Esophagus squamous epithelium (tissue), 5 donors: ENCODE data around the gene SLC6A17. TPM values are rescaled to one million over a fixed set of nuclear protein-coding genes. Genes with fewer than 3 reads are reported as not detected.

Experiments
- DNase-seq: peaks from one replicate; lab custom pipeline; 2025; lab: John Stamatoyannopoulos, UW
- H3K27ac ChIP-seq, 4 donors: fragments of 200-600 bp; sonication (generic); one replicate each; pipeline ENCODE4 v1.5.1; 2016 to 2019; ENCODE audit warnings: mild to moderate bottlenecking in 1 of 4
- H3K27me3 ChIP-seq, 4 donors: fragments of 200-600 bp; sonication (generic); 1 replicate in 3 of 4; 2 replicates in 1 of 4; pipeline versions ENCODE4 v1.5.1 to v1.6.0; 2017 to 2021; ENCODE audit warnings: antibody characterized with exemption in 1 of 4
- H3K36me3 ChIP-seq, 3 donors: fragments of 200-600 bp; sonication (generic); one replicate each; pipeline ENCODE4 v1.5.1; 2016 to 2019
- H3K4me1 ChIP-seq, 3 donors: fragments of 200-600 bp; sonication (generic); one replicate each; pipeline ENCODE4 v1.5.1; 2017 to 2019
- H3K4me3 ChIP-seq, 4 donors: fragments of 200-600 bp; sonication (generic); 1 replicate in 3 of 4; 2 replicates in 1 of 4; pipeline ENCODE4 v1.5.1; 2016 to 2019; ENCODE audit warnings: mild to moderate bottlenecking in 2 of 4, moderate library complexity in 1 of 4
- H3K9me3 ChIP-seq, 3 donors: fragments of 200-600 bp; sonication (generic); one replicate each; pipeline ENCODE4 v1.5.1; 2016 to 2019
- POLR2A ChIP-seq, 4 donors: fragments of 450-650 bp; IDR thresholded peaks; one replicate each; pipeline ENCODE4 v1.6.1; 2017; ENCODE audit warnings: antibody characterized with exemption in 4 of 4, mild to moderate bottlenecking in 4 of 4, moderate library complexity in 3 of 4
- WGBS, 2 donors: methylation state at CpG; one replicate each; pipeline ENCODE4 v1.1.5; 2018; 5-methylcytosine and 5-hydroxymethylcytosine counted together
- intact Hi-C: fragments of 100-400 bp; cut with DNase I; formaldehyde crosslinking; loops from one replicate; pipeline ENCODE4 v1.15.0; 2022
- total RNA-seq, 4 donors: library from RNA; depleted of rRNA; stranded (reverse); fragments of >200 nt; gene quantifications; one replicate each; pipeline ENCODE4 v1.1.0, GENCODE V29; 2016
- TF ChIP-seq, protein P1 (sequence below), 6 experiments: fragments of 450-650 bp in 4 of 6; fragments of 200-600 bp in 2 of 6; sonication (generic) in 2 of 6; IDR thresholded peaks; one replicate each; pipeline ENCODE4 v1.5.1; 2016 to 2019; ENCODE audit warnings: antibody characterized with exemption in 6 of 6, mild to moderate bottlenecking in 4 of 6, moderate library complexity in 4 of 6
- donor health status: DM: yes; HTN: yes; CAD: no.

The SLC6A17 gene
- total RNA-seq, 4 donors from 2014 or later, result 0.11 to 0.29 (median 0.23) TPM

DNA sequence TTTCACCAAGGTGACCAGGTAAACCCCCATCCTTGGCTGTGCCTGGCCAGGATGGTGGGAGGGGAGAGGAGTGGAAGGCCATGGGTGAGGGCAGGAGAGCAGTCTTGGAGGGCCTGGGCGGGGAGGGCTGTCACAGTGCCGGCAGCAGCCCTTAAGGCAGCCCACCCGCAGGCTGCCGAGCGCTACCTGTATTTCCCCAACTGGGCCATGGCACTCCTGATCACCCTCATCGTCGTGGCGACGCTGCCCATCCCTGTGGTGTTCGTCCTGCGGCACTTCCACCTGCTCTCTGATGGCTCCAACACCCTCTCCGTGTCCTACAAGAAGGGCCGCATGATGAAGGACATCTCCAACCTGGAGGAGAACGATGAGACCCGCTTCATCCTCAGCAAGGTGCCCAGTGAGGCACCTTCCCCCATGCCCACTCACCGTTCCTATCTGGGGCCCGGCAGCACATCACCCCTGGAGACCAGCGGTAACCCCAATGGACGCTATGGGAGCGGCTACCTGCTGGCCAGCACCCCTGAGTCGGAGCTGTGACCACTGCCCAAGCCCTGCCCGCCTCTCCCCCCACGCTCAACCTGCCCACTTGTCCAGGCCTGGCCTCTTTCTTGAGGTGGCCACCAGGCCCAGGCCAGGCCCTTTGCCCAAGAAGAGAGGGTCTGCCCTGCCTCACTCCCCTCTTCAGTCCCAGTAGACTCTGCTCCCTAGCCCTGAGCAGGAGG, 47.8 kb downstream of the SLC6A17 start:
- DNase-seq, result no peak
- intact Hi-C loops, result no loop called here
- no peak for TF ChIP-seq POLR2A (IDR thresholded peaks at IDR 0.05)
- TF ChIP-seq, protein P1, sequence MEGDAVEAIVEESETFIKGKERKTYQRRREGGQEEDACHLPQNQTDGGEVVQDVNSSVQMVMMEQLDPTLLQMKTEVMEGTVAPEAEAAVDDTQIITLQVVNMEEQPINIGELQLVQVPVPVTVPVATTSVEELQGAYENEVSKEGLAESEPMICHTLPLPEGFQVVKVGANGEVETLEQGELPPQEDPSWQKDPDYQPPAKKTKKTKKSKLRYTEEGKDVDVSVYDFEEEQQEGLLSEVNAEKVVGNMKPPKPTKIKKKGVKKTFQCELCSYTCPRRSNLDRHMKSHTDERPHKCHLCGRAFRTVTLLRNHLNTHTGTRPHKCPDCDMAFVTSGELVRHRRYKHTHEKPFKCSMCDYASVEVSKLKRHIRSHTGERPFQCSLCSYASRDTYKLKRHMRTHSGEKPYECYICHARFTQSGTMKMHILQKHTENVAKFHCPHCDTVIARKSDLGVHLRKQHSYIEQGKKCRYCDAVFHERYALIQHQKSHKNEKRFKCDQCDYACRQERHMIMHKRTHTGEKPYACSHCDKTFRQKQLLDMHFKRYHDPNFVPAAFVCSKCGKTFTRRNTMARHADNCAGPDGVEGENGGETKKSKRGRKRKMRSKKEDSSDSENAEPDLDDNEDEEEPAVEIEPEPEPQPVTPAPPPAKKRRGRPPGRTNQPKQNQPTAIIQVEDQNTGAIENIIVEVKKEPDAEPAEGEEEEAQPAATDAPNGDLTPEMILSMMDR (IDR thresholded peaks at IDR 0.05), result no peak
- no peak overlapping the region for H3K27ac ChIP-seq
- H3K36me3 ChIP-seq, result no peaks in the 10 kb centered on the region
- peaks cover 0 to 3% (median 0%) of the 10 kb centered on the region in 3 donors for H3K4me1 ChIP-seq
- 82 to 95% methylated on average over 8 to 15 of the region's 23 CpGs for WGBS, 2 donors
- H3K4me3 ChIP-seq, result no peak overlapping the region
- no peaks in the 10 kb centered on the region for H3K27me3 ChIP-seq
- H3K9me3 ChIP-seq, result no peaks in the 10 kb centered on the region

DNA sequence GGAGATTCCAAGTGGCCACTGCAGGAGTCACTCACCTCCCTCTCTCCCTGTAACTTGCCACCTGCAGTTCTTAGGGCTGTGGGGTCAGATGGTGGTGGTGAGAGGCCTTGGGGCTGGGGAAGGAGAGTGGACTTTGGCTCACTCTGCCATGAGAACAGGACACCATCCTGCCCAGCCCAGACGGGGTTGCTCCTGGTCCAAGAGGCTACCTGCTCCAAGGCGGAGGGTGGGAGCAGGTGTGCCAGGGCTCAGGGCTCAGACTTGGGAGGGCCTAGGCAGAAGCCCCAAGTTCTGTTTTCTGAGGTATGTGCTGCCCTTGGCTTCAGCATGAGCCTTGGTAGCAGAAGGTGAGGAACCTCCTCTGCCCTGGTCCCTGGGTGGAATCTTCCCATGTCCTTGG, 48.5 kb downstream of the SLC6A17 start:
- Histone ChIP-seq H3K27ac (no peak overlapping the region), H3K27me3 (no peaks in the 10 kb centered on the region), H3K4me1 (peaks cover 0 to 7% (median 0%) of the 10 kb centered on the region in 3 donors), H3K9me3 (no peaks in the 10 kb centered on the region), H3K4me3 (no peak overlapping the region), H3K36me3 (no peaks in the 10 kb centered on the region)
- no CpG with 5 or more reads among the region's 2 CpGs for WGBS, 2 donors
- TF ChIP-seq, protein P1 (IDR thresholded peaks at IDR 0.05), result no peak
- no peak for TF ChIP-seq POLR2A (IDR thresholded peaks at IDR 0.05)
- no peak for DNase-seq
- intact Hi-C loops, result no loop called here

DNA sequence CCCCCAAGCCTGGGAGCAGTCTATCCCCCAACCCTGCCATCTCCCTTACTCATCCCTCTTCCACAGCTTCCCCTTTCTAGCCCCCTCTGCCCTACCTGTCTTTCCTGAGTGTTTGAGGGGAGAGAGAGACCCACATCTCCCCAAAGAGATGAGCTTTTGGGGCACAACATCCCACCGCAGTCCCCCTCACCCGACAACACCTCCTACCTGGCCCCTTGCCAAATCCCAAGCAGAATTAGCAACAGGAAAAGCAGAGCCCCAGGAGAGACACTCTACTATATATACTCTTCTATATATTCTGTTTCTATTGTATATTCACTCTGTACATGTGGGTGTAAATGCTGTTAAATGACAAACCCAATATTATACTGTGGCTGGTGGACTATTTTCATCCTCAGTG, 49.9 kb downstream of the SLC6A17 start:
- TF ChIP-seq, protein P1 (IDR thresholded peaks at IDR 0.05), result no peak
- TF ChIP-seq POLR2A (IDR thresholded peaks at IDR 0.05), result no peak
- intact Hi-C loops, result loop anchor here (5.0 kb wide), 1 partner anchor 257 kb away; no protein-coding TSS in a partner anchor
- H3K36me3 ChIP-seq, result no peaks in the 10 kb centered on the region

DNA sequence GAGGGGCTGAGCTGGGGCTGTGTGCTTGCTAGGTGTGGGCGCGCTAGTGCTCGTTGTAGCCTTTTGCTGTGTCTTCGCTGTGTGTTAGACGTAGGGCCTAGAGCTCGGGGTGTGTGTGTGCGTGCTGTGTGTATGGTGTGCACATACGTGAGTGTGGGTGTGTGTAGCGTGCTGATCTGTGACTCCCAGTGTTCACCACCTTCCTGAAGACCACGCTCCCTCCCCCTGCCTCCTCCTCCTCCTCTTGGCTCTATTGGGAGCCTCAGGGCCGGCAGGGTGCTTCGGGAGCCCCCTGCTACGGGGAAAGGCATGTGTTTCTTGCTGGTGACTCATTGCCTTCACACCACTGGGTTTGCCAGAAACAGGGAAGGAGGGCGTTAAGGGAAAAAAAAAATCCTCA, 50.4 kb downstream of the SLC6A17 start:
- no peak for TF ChIP-seq POLR2A (IDR thresholded peaks at IDR 0.05)
- TF ChIP-seq, protein P1 (IDR thresholded peaks at IDR 0.05), result no peak
- no peaks in the 10 kb centered on the region for H3K9me3 ChIP-seq
- no peaks in the 10 kb centered on the region for H3K36me3 ChIP-seq
- intact Hi-C loops, result loop anchor here (5.0 kb wide), 1 partner anchor 257 kb away; no protein-coding TSS in a partner anchor
- H3K27me3 ChIP-seq, result no peaks in the 10 kb centered on the region
- peaks cover 0 to 7% (median 0%) of the 10 kb centered on the region in 3 donors for H3K4me1 ChIP-seq
- 59 to 77% methylated on average over 6 to 11 of the region's 14 CpGs for WGBS, 2 donors
- no peak for DNase-seq
- no peak overlapping the region for H3K4me3 ChIP-seq
- no peak overlapping the region for H3K27ac ChIP-seq

More for the DNA sequence above, 49.9 kb downstream of the SLC6A17 start:
- DNase-seq, result no peak
- no peak overlapping the region for H3K27ac ChIP-seq
- H3K27me3 ChIP-seq, result no peaks in the 10 kb centered on the region
- peaks cover 0 to 7% (median 0%) of the 10 kb centered on the region in 3 donors for H3K4me1 ChIP-seq
- WGBS, 2 donors, result 36 to 39% methylated on average over 2 of the region's 2 CpGs
- no peak overlapping the region for H3K4me3 ChIP-seq
- no peaks in the 10 kb centered on the region for H3K9me3 ChIP-seq

DNA sequence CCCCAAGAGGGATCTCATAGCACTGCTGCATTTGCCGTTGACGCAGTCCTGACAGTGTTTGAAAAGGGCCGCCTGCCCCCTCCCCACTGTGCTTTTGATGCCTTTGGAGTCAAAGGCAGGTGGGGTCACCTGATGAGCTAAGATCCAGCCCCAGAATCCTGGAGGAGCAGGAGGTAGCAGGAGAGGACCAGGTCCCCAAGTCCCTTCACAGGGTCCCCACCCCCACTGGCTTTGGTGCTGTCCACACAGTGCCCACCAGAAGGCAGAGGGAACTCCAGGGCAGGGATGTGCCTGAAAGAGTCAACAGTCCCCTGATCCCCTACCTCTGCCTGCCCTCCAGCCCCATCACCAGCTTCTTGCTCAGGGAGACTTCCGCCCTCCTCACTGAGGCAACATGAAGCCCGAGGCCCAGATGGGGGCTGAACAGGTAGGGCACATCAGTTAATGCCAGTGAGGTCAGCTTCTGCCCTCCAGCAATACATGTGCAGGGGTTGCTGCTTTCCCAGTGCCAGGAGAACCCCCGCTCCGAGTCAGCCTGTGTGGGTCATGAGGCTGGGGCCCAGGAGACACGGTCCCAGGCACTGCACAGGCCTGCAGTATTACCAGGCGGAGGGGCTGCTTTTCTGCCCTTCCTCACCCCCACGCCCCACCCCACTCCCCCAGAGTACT, 51.0 kb downstream of the SLC6A17 start:
- intact Hi-C loops, result loop anchor here (5.0 kb wide), 1 partner anchor 256 kb away; no protein-coding TSS in a partner anchor
- Histone ChIP-seq H3K36me3 (no peaks in the 10 kb centered on the region), H3K27ac (no peak overlapping the region), H3K9me3 (no peaks in the 10 kb centered on the region), H3K27me3 (no peaks in the 10 kb centered on the region), H3K4me3 (no peak overlapping the region), H3K4me1 (peaks cover 0 to 7% (median 0%) of the 10 kb centered on the region in 3 donors)
- no peak for TF ChIP-seq POLR2A (IDR thresholded peaks at IDR 0.05)
- TF ChIP-seq, protein P1 (IDR thresholded peaks at IDR 0.05), result no peak
- DNase-seq, result no peak
- 63 to 100% methylated on average over 1 to 3 of the region's 10 CpGs for WGBS, 2 donors
